PC-9 (cell line): Measurements from ENCODE around the gene NCK1. TPM values are rescaled to one million over a fixed set of nuclear protein-coding genes. Genes with fewer than 3 reads are reported as not detected.

ENCODE experiments used
- BruUV-seq: library from RNA; stranded (reverse); fragments of 400-500 nt; replicated peaks from 2 replicates; lab custom pipeline; 2021; lab: Mats Ljungman, UMichigan
- CTCF ChIA-PET: fragments of 300-600 bp; sonication (Branson Sonifier 250); formaldehyde crosslinking; loops from one replicate; lab custom pipeline; 2022; ENCODE audit warnings: antibody characterized with exemption; lab: Charles Lee
- POLR2A ChIA-PET: fragments of 300-600 bp; sonication (Branson Sonifier 250); formaldehyde crosslinking; loops from one replicate; lab custom pipeline; 2022; ENCODE audit warnings: antibody characterized with exemption; ENCODE audit not compliant: unreplicated experiment; lab: Charles Lee
- DNase-seq, 2 experiments: peaks; one replicate each; pipeline versions ENCODE4 v3.0.0 to v3.0.0-alpha.2; 2015 to 2022; ENCODE audit warnings: mixed read lengths in 1 of 2
- H2AFZ ChIP-seq: fragments of 200-600 bp; sonication (generic); 2 replicates; pipeline ENCODE4 v1.8.1; 2017; ENCODE audit warnings: antibody characterized with exemption
- H3F3A ChIP-seq: fragments of 200-600 bp; sonication (generic); 2 replicates; pipeline ENCODE4 v1.8.1; 2017; ENCODE audit warnings: antibody characterized with exemption, mild to moderate bottlenecking, low read depth; ENCODE audit not compliant: insufficient read depth
- H3K27ac ChIP-seq: fragments of 200-600 bp; sonication (generic); 2 replicates; pipeline ENCODE4 v1.6.1; 2016; ENCODE audit warnings: mixed run types
- H3K27me3 ChIP-seq: fragments of 200-600 bp; sonication (generic); 2 replicates; pipeline ENCODE4 v1.6.1; 2016; ENCODE audit warnings: low read depth, mixed run types; ENCODE audit not compliant: insufficient read depth
- H3K36me3 ChIP-seq: fragments of 200-600 bp; sonication (generic); 2 replicates; pipeline ENCODE4 v1.6.1; 2016; ENCODE audit warnings: low read depth, mixed run types
- H3K4me1 ChIP-seq: fragments of 200-600 bp; sonication (generic); replicated peaks from 2 replicates; pipeline ENCODE4 v1.6.1; 2016; ENCODE audit warnings: mixed run types; ENCODE audit not compliant: insufficient read depth
- H3K4me2 ChIP-seq: fragments of 200-600 bp; sonication (generic); 2 replicates; pipeline ENCODE4 v1.6.1; 2017; ENCODE audit warnings: mixed run types
- H3K4me3 ChIP-seq: fragments of 200-600 bp; sonication (generic); 2 replicates; pipeline ENCODE4 v1.6.1; 2016; ENCODE audit warnings: mixed run types
- H3K79me2 ChIP-seq: fragments of 200-600 bp; sonication (generic); 2 replicates; pipeline ENCODE4 v1.6.1; 2017; ENCODE audit warnings: low read depth, mixed run types
- H3K9me2 ChIP-seq: fragments of 200-600 bp; sonication (generic); 2 replicates; pipeline ENCODE4 v1.8.1; 2017; ENCODE audit warnings: mild to moderate bottlenecking; ENCODE audit not compliant: insufficient read depth
- H3K9me3 ChIP-seq: fragments of 200-600 bp; sonication (generic); 2 replicates; pipeline ENCODE4 v1.8.1; 2016; ENCODE audit warnings: low read depth; ENCODE audit not compliant: insufficient read depth
- H4K20me1 ChIP-seq: fragments of 200-600 bp; sonication (generic); 2 replicates; pipeline ENCODE4 v1.8.1; 2017; ENCODE audit not compliant: insufficient read depth
- CTCF ChIP-seq: fragments of 200-600 bp; sonication (generic); conservative IDR thresholded peaks from 2 replicates; pipeline ENCODE4 v1.6.1; 2017; ENCODE audit warnings: mixed run types, antibody characterized with exemption, mild to moderate bottlenecking, moderate library complexity
- EZH2 ChIP-seq: fragments of 200-600 bp; sonication (generic); IDR thresholded peaks from 2 replicates; pipeline ENCODE4 v1.8.0; 2017; ENCODE audit warnings: antibody characterized with exemption, low read depth
- intact Hi-C: fragments of 100-400 bp; cut with micrococcal nuclease; formaldehyde crosslinking; loops from one replicate; pipeline ENCODE4 v1.10.0; 2022; ENCODE audit not compliant: unreplicated experiment
- total RNA-seq: library from RNA; stranded (reverse); gene quantifications from 2 replicates; pipeline ENCODE4 v1.2.3, GENCODE V29; 2021

NCK1 gene
- total RNA-seq, 1 experiment from 2014 or later = 42.7 TPM

- no peak overlapping the region for H3K4me2 ChIP-seq
- H3K27ac ChIP-seq = no peak overlapping the region
- H3K79me2 ChIP-seq = no peaks in the 10 kb centered on the region
- no peaks in the 10 kb centered on the region for H4K20me1 ChIP-seq
- no peaks in the 10 kb centered on the region for H3K9me2 ChIP-seq
- intact Hi-C loops = no loop called here
- TF ChIP-seq CTCF = no peak
- no peak for TF ChIP-seq EZH2
- H3K4me1 ChIP-seq = no peaks in the 10 kb centered on the region
- ChIA-PET CTCF (no interaction called here), POLR2A (no interaction called here)
- DNase-seq = no peak
- H3K9me3 ChIP-seq = no peaks in the 10 kb centered on the region
- no peak overlapping the region for H2AFZ ChIP-seq
- H3K4me3 ChIP-seq = no peak overlapping the region
- H3K27me3 ChIP-seq = no peaks in the 10 kb centered on the region
- no peaks in the 10 kb centered on the region for H3F3A ChIP-seq
- BruUV-seq = no TSS peak
- no peaks in the 10 kb centered on the region for H3K36me3 ChIP-seq
These were observed 126.6 kb downstream of the NCK1 start for GRCh38 chr3:136988651-136989050.

GRCh38 chr3:136989781-136990524, 127.9 kb downstream of the NCK1 start:
- DNase-seq = no peak
- POLR2A ChIA-PET = no interaction called here
- Histone ChIP-seq H3K4me1 (peaks cover 11% of the 10 kb centered on the region), H3K4me2 (no peak overlapping the region), H3K9me2 (no peaks in the 10 kb centered on the region), H3K9me3 (no peaks in the 10 kb centered on the region), H2AFZ (no peak overlapping the region), H3F3A (peaks cover 8% of the 10 kb centered on the region; the same call in 1 of the 2 replicates), H4K20me1 (no peaks in the 10 kb centered on the region), H3K27ac (no peak overlapping the region), H3K36me3 (no peaks in the 10 kb centered on the region), H3K4me3 (no peak overlapping the region), H3K27me3 (no peaks in the 10 kb centered on the region), H3K79me2 (no peaks in the 10 kb centered on the region)
- CTCF ChIA-PET = no interaction called here
- no TSS peak for BruUV-seq
- intact Hi-C loops = no loop called here
- no peak for TF ChIP-seq CTCF
- TF ChIP-seq EZH2 = no peak

GRCh38 chr3:136990826-136991225, 128.8 kb downstream of the NCK1 start:
- intact Hi-C loops = no loop called here
- Histone ChIP-seq H3K9me2 (no peaks in the 10 kb centered on the region), H2AFZ (no peak overlapping the region), H3K4me2 (no peak overlapping the region), H3K79me2 (no peaks in the 10 kb centered on the region), H3K36me3 (no peaks in the 10 kb centered on the region), H3K27ac (no peak overlapping the region), H3K9me3 (no peaks in the 10 kb centered on the region), H3F3A (peaks cover 13% of the 10 kb centered on the region; the same call in 1 of the 2 replicates), H3K4me3 (no peak overlapping the region), H3K27me3 (no peaks in the 10 kb centered on the region), H4K20me1 (no peaks in the 10 kb centered on the region), H3K4me1 (peaks cover 16% of the 10 kb centered on the region)
- POLR2A ChIA-PET = no interaction called here
- TF ChIP-seq EZH2 = no peak
- no peak for TF ChIP-seq CTCF
- no TSS peak for BruUV-seq
- DNase-seq = no peak
- CTCF ChIA-PET = no interaction called here
